Breast epithelium (tissue), 3 donors: ENCODE data around the gene MEF2D.

Experiments
- POLR2AphosphoS5 ChIP-seq, 3 donors: sonication (generic); formaldehyde crosslinking; IDR thresholded peaks; one replicate each; pipeline ENCODE4 v1.6.1; 2017; ENCODE audit warnings: antibody characterized with exemption in 3 of 3
- TF ChIP-seq, protein P1 (sequence below), 3 donors: fragments of 450-650 bp; IDR thresholded peaks; one replicate each; pipeline ENCODE4 v1.5.1; 2016 to 2017; ENCODE audit warnings: antibody characterized with exemption in 3 of 3, mild to moderate bottlenecking in 3 of 3, moderate library complexity in 3 of 3

DNA sequence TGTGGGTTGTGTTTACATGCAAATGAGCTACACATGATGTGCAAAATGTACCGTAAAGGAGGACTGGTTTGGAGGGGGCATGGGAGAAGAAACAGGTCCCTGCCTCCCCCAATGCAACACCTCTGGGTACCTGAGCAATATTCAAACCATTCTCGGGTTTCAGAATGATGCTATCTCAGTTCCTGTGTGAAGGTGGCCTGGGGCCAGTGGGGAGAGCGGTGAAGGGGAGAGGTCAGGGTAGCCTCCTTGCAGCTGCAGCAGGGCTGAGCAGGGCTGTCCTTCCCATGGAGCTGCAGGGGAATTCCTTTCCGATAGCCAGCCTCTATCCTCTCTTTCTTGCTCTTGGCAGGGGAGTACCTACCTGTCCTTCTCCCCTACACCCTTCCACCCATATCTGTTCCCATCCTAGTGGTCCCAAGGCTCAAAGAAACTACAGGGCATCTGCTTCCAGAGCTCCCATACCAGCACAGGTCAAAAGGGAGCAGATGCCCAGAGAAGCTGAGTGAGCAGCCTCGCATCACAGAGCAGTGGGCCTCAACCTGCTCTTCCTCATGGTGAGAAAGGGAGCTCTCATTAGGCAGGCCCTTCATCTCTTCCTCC lies 11.9 kb downstream of the MEF2D start:
- TF ChIP-seq POLR2AphosphoS5 (IDR thresholded peaks at IDR 0.05) = no peak
- TF ChIP-seq, protein P1, sequence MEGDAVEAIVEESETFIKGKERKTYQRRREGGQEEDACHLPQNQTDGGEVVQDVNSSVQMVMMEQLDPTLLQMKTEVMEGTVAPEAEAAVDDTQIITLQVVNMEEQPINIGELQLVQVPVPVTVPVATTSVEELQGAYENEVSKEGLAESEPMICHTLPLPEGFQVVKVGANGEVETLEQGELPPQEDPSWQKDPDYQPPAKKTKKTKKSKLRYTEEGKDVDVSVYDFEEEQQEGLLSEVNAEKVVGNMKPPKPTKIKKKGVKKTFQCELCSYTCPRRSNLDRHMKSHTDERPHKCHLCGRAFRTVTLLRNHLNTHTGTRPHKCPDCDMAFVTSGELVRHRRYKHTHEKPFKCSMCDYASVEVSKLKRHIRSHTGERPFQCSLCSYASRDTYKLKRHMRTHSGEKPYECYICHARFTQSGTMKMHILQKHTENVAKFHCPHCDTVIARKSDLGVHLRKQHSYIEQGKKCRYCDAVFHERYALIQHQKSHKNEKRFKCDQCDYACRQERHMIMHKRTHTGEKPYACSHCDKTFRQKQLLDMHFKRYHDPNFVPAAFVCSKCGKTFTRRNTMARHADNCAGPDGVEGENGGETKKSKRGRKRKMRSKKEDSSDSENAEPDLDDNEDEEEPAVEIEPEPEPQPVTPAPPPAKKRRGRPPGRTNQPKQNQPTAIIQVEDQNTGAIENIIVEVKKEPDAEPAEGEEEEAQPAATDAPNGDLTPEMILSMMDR (IDR thresholded peaks at IDR 0.05) = no peak
